Tibial nerve (tissue), 4 donors: ENCODE results near the gene CD63. TPM values are rescaled to one million over a fixed set of nuclear protein-coding genes. Genes with fewer than 3 reads are reported as not detected.

Source experiments
- DNase-seq, 2 donors: peaks; one replicate each; pipeline ENCODE4 v3.0.0-alpha.2; 2019; ENCODE audit warnings: low spot score in 2 of 2
- H3K27ac ChIP-seq, 4 donors: fragments of 200-600 bp; sonication (generic) in 3 of 4; one replicate each; pipeline ENCODE4 v1.5.1; 2017 to 2019; ENCODE audit warnings: mild to moderate bottlenecking in 1 of 4
- H3K27me3 ChIP-seq, 2 donors: fragments of 200-600 bp; sonication (generic) in 1 of 2; one replicate each; pipeline versions ENCODE4 v1.5.1 to v1.6.0; 2017 to 2019
- H3K36me3 ChIP-seq, 3 donors: fragments of 200-600 bp; sonication (generic); one replicate each; pipeline ENCODE4 v1.5.1; 2018 to 2019
- H3K4me1 ChIP-seq, 4 donors: fragments of 200-600 bp; sonication (generic) in 3 of 4; one replicate each; pipeline ENCODE4 v1.5.1; 2017 to 2019
- H3K4me3 ChIP-seq, 4 donors: fragments of 200-600 bp; sonication (generic) in 3 of 4; one replicate each; pipeline ENCODE4 v1.5.1; 2017 to 2019; ENCODE audit warnings: mild to moderate bottlenecking in 1 of 4, moderate library complexity in 1 of 4
- H3K9me3 ChIP-seq, 4 donors: fragments of 200-600 bp; sonication (generic) in 3 of 4; one replicate each; pipeline ENCODE4 v1.5.1; 2017 to 2019
- EP300 ChIP-seq, 2 donors: sonication (generic); formaldehyde crosslinking; IDR thresholded peaks; one replicate each; pipeline ENCODE4 v1.6.1; 2017; ENCODE audit warnings: antibody characterized with exemption in 2 of 2, mild to moderate bottlenecking in 1 of 2
- POLR2A ChIP-seq, 2 donors: fragments of 450-650 bp; IDR thresholded peaks; one replicate each; pipeline ENCODE4 v1.6.1; 2017; ENCODE audit warnings: antibody characterized with exemption in 2 of 2, mild to moderate bottlenecking in 2 of 2, moderate library complexity in 2 of 2
- WGBS, 2 donors: methylation state at CpG; one replicate each; pipeline ENCODE4 v1.1.5; 2018; 5-methylcytosine and 5-hydroxymethylcytosine counted together
- small RNA-seq: library from RNA; depleted of rRNA; stranded (forward); fragments of <200 nt; gene quantifications from one replicate; pipeline ENCODE3, GENCODE V24; 2016
- total RNA-seq, 4 donors: library from RNA; depleted of rRNA; stranded (reverse); fragments of >200 nt; gene quantifications; one replicate each; pipeline ENCODE4 v1.1.0, GENCODE V29; 2016
- TF ChIP-seq, protein P1 (sequence below), 5 experiments: fragments of 200-600 bp in 3 of 5; fragments of 450-650 bp in 2 of 5; sonication (generic) in 3 of 5; IDR thresholded peaks; one replicate each; pipeline ENCODE4 v1.5.1; 2016 to 2019; ENCODE audit warnings: antibody characterized with exemption in 5 of 5, mild to moderate bottlenecking in 3 of 5, moderate library complexity in 2 of 5

The CD63 gene
- total RNA-seq, 4 donors from 2014 or later, result 478 to 624 (median 544) TPM

DNA sequence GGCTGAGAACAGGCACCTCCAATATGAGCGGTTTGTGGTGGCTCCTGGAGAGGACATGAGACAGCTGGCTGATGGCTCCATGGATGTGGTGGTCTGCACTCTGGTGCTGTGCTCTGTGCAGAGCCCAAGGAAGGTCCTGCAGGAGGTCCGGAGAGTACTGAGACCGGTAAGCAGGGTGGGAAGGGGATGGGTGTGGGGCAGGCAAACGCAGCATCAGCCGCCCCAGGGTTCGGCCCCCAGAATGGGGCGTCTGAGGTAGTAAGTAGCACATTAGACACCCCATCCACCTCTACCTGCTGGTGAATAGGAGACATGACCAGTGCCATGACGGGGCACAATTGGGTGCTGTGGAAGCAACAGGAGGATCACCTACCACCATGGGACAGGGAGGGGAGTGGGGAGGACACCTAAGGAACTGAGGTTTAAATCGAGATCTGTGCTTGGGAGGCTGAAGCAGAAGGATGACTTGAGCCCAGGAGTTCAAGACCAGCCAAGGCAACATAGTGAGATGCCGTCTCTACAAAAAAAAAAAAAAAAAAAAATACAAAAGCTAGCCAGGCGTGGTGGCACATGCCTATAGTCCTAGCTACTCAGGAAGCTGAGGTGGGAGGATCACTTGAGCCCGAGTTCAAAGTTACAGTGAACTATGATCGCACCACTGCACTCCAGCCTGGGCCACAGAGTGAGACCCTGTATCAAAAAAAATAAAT lies 46.6 kb downstream of the CD63 start:
- Histone ChIP-seq H3K27ac (peak overlapping the region in 3 of 4 donors; percentile 37 to 61 (median 52)), H3K9me3 (no peaks in the 10 kb centered on the region), H3K36me3 (peaks cover 0 to 27% (median 0%) of the 10 kb centered on the region in 3 donors), H3K4me1 (peaks cover 0 to 17% (median 9%) of the 10 kb centered on the region in 4 donors), H3K4me3 (peak overlapping the region in 2 of 4 donors; percentile 20 to 30), H3K27me3 (no peaks in the 10 kb centered on the region)
- TF ChIP-seq POLR2A (IDR thresholded peaks at IDR 0.05), result no peak
- TF ChIP-seq EP300 (IDR thresholded peaks at IDR 0.05), result no peak
- TF ChIP-seq, protein P1, sequence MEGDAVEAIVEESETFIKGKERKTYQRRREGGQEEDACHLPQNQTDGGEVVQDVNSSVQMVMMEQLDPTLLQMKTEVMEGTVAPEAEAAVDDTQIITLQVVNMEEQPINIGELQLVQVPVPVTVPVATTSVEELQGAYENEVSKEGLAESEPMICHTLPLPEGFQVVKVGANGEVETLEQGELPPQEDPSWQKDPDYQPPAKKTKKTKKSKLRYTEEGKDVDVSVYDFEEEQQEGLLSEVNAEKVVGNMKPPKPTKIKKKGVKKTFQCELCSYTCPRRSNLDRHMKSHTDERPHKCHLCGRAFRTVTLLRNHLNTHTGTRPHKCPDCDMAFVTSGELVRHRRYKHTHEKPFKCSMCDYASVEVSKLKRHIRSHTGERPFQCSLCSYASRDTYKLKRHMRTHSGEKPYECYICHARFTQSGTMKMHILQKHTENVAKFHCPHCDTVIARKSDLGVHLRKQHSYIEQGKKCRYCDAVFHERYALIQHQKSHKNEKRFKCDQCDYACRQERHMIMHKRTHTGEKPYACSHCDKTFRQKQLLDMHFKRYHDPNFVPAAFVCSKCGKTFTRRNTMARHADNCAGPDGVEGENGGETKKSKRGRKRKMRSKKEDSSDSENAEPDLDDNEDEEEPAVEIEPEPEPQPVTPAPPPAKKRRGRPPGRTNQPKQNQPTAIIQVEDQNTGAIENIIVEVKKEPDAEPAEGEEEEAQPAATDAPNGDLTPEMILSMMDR (IDR thresholded peaks at IDR 0.05), result no peak
- 86 to 87% methylated on average over 13 of the region's 13 CpGs for WGBS, 2 donors
- DNase-seq, result no peak

DNA sequence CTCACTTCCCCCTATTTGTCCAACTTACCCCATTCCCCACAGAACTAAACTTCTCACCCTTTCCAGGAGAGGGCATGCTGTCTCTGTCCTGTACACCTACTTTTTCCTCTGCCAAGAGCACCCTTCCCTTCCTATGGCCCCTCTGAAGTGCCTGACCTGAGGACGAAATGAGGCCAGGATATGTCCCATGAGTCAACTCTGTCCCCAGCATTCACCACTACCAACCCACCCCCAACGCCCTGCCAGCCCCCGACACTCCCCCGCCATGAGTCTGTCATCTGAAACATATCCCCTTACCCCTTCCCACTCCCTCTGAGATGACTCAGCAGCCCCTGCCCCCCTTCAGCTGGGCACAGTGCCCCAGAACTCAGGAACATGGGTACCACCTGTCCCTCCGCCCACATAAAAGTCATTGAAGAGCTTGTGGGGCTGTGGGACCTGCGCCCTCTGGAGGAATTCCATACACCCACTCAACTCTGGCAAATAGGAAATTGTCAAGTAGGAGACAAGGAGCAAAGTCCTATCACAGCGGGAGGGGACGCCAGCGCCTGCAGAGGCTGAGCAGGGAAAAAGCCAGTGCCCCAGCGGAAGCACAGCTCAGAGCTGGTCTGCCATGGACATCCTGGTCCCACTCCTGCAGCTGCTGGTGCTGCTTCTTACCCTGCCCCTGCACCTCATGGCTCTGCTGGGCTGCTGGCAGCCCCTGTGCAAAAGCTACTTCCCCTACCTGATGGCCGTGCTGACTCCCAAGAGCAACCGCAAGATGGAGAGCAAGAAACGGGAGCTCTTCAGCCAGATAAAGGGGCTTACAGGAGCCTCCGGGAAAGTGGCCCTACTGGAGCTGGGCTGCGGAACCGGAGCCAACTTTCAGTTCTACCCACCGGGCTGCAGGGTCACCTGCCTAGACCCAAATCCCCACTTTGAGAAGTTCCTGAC lies 47.4 kb downstream of the CD63 start:
- no peak for DNase-seq
- Histone ChIP-seq H3K27me3 (no peaks in the 10 kb centered on the region), H3K4me3 (peak overlapping the region in 2 of 4 donors; percentile 20 to 30), H3K27ac (peak overlapping the region in 3 of 4 donors; percentile 37 to 61 (median 52)), H3K36me3 (peaks cover 0 to 19% (median 0%) of the 10 kb centered on the region in 3 donors), H3K9me3 (no peaks in the 10 kb centered on the region), H3K4me1 (peaks cover 0 to 17% (median 9%) of the 10 kb centered on the region in 4 donors)
- WGBS, 2 donors, result 20 to 33% methylated on average over 15 to 17 of the region's 17 CpGs
- TF ChIP-seq, protein P1 (IDR thresholded peaks at IDR 0.05), result peak; percentile 8 to 21 (median 17)
- TF ChIP-seq EP300 (IDR thresholded peaks at IDR 0.05), result peak in 1 of 2 donors; percentile 14
- TF ChIP-seq POLR2A (IDR thresholded peaks at IDR 0.05), result no peak

DNA sequence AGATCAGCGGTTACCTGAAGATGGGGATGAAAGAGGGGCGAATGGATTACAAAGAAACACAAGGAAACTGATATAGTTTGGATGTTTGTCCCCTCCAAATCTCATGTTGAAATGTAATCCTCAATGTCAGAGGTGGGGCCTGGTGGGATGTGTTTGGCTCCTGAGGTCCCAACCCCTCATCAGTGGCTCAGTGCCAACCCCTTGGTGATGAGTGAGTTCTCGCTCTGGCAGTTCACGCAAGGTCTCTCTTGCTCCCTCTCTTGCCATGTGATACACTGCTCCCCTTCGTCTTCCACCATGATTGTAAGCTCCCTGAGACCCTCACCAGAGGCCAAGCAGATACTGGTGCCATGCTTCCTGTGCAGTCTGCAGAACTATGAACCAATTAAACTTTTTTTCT lies 49.1 kb downstream of the CD63 start:
- Histone ChIP-seq H3K9me3 (no peaks in the 10 kb centered on the region), H3K36me3 (peaks cover 0 to 2% (median 0%) of the 10 kb centered on the region in 3 donors), H3K27me3 (no peaks in the 10 kb centered on the region), H3K4me3 (no peak overlapping the region), H3K4me1 (peaks cover 0 to 17% (median 9%) of the 10 kb centered on the region in 4 donors), H3K27ac (no peak overlapping the region)
- TF ChIP-seq POLR2A (IDR thresholded peaks at IDR 0.05), result no peak
- no peak for TF ChIP-seq EP300 (IDR thresholded peaks at IDR 0.05)
- TF ChIP-seq, protein P1 (IDR thresholded peaks at IDR 0.05), result no peak
- 91 to 93% methylated on average over 5 of the region's 5 CpGs for WGBS, 2 donors
- no peak for DNase-seq

DNA sequence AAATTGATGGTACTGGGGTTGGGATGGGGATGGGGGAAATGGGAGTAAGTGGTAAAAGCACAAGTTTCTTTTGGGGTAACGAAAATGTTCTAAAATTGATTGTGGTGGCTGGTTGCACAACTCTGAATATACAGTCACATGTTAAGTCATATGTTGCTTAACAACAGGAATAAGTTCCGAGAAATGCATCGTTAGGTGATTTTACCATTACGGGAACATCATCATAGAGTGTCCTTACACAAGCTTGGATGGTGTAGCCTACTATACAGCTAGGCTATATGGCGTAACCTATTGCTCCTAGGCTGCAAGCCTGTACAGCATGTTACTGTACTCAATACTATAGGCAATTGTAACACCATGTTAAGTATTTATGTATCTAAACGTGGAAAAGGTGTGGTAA lies 52.1 kb downstream of the CD63 start:
- 50 to 82% methylated on average over 6 of the region's 6 CpGs for WGBS, 2 donors
- H3K27ac ChIP-seq, result no peak overlapping the region
- peaks cover 0 to 14% (median 7%) of the 10 kb centered on the region in 4 donors for H3K4me1 ChIP-seq
- H3K9me3 ChIP-seq, result no peaks in the 10 kb centered on the region
- H3K36me3 ChIP-seq, result no peaks in the 10 kb centered on the region
- H3K27me3 ChIP-seq, result no peaks in the 10 kb centered on the region
- DNase-seq, result peak in 1 of 2 donors; percentile 18
- TF ChIP-seq EP300 (IDR thresholded peaks at IDR 0.05) (peak; percentile 52 to 73), POLR2A (IDR thresholded peaks at IDR 0.05) (no peak)
- H3K4me3 ChIP-seq, result no peak overlapping the region

DNA sequence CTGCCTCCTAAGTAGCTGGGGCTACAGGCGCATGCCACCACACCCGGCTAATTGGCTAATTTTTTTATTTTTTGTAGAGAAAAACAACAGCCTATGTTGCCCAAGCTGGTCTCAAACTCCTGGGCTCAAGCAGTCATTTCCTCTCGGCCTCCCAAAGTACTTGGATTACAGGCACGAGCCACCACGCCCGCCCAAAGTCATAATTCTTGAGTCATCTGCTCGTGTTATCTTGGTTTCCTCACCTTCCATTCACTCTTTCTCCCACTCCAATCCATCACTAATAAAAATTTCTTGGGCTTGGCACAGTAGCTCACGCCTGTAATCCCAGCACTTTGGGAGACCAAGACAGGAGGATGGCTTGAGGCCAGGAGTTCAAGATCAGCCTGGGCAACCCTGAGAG lies 53.1 kb downstream of the CD63 start:
- H3K9me3 ChIP-seq, result no peaks in the 10 kb centered on the region
- no peaks in the 10 kb centered on the region for H3K36me3 ChIP-seq
- DNase-seq, result no peak
- H3K4me1 ChIP-seq, result peaks cover 0 to 7% (median 0%) of the 10 kb centered on the region in 4 donors
- no peak overlapping the region for H3K27ac ChIP-seq
- WGBS, 2 donors, result 82 to 84% methylated on average over 8 of the region's 8 CpGs
- H3K4me3 ChIP-seq, result no peak overlapping the region
- no peaks in the 10 kb centered on the region for H3K27me3 ChIP-seq
- TF ChIP-seq POLR2A (IDR thresholded peaks at IDR 0.05) (no peak), EP300 (IDR thresholded peaks at IDR 0.05) (no peak)
- TF ChIP-seq, protein P1 (IDR thresholded peaks at IDR 0.05), result no peak

Small RNAs within 50 kb of the gene (small RNA-seq; reads per million reads assigned to genes)
- gene AC009779.1, result not detected
- gene RF00017, result not detected

Other genes with a start within 250 kb of the CD63 start
- gene OR6C68, start 236.6 kb downstream of the CD63 start, total RNA-seq, result not detected
- not detected for gene OR6C4, start 179.4 kb downstream of the CD63 start, total RNA-seq
- not detected for gene OR2AP1, start 156.5 kb downstream of the CD63 start, total RNA-seq
- gene OR10P1, start 92.1 kb downstream of the CD63 start, total RNA-seq, result not detected
- 100 to 1,000 TPM; 118 to 192 (median 146) TPM for gene ITGA7, start 21.1 kb downstream of the CD63 start, total RNA-seq
- gene BLOC1S1, start 13.0 kb downstream of the CD63 start, total RNA-seq, result 100 to 1,000 TPM; 212 to 322 (median 264) TPM
- gene RDH5, start 8.6 kb downstream of the CD63 start, total RNA-seq, result 10 to 100 TPM; 28.0 to 54.6 (median 38.4) TPM
- gene GDF11, start 14.1 kb upstream of the CD63 start, total RNA-seq, result 1 to 10 TPM; 1.8 to 5.7 (median 4.0) TPM
- 10 to 100 TPM; 33.3 to 62.8 (median 52.8) TPM for gene SARNP, start 88.7 kb upstream of the CD63 start, total RNA-seq
- 10 to 100 TPM; 12.9 to 18.6 (median 14.5) TPM for gene ORMDL2, start 89.0 kb upstream of the CD63 start, total RNA-seq
- 10 to 100 TPM; 34.5 to 51.2 (median 40.9) TPM for gene DNAJC14, start 100.6 kb upstream of the CD63 start, total RNA-seq
- gene MMP19, start 113.9 kb upstream of the CD63 start, total RNA-seq, result 10 to 100 TPM in 1 of 4 donors, 1 to 10 TPM in 3; 3.1 to 35.1 (median 5.6) TPM
- gene PYM1, start 198.9 kb upstream of the CD63 start, total RNA-seq, result 10 to 100 TPM; 25.3 to 53.4 (median 39.9) TPM
- gene DGKA, start 202.2 kb upstream of the CD63 start, total RNA-seq, result 100 to 1,000 TPM in 1 of 4 donors, 10 to 100 TPM in 3; 24.9 to 544 (median 34.3) TPM
- gene PMEL, start 237.0 kb upstream of the CD63 start, total RNA-seq, result 1 to 10 TPM in 1 of 4 donors, under 1 TPM in 1, not detected in 2; 0.87 to 1.6 TPM
- 10 to 100 TPM; 10.3 to 22.2 (median 13.8) TPM for gene CDK2, start 237.8 kb upstream of the CD63 start, total RNA-seq
- gene RAB5B, start 245.1 kb upstream of the CD63 start, total RNA-seq, result 100 to 1,000 TPM in 1 of 4 donors, 10 to 100 TPM in 3; 71.7 to 111 (median 83.0) TPM